GM04503 (cell line): ENCODE measurements around the gene MYL4.
"Not testable (repeated sequence)": the region's sequence is repeated elsewhere in the genome, so short reads cannot be mapped to it uniquely, and the experiment has no call there.

Experiments used
- DNase-seq: peaks from one replicate; pipeline ENCODE4 v3.0.0-alpha.2; 2012; ENCODE audit warnings: low read depth

Gene MYL4

DNA sequence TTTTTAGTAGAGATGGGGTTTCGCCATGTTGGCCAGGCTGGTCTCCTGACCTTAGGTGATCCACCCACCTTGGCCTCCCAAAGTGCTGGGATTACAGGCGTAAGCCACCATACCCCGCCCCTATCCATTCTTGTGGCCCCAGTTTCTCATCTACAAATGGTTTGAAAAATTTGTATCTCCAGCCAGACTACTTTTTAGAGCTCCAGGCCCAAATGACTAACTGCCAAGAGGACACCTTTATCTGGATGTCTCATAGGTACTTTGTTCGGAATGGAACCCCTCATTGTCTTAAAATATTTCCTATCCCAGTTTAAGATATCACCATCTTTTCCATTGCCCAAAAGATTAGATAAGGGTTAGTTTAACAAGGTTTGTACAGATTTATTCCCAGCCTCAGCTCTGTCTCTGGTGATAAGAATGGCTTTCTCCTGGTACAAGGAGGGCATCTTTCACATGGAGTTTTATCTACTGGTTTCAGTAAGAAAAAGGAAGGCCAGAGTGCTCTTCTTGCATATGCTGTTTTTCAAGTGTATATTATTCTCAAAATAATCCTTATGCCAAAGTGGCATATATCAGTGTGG, 15.1 kb upstream of the MYL4 start:
- DNase-seq, result no peak

DNA sequence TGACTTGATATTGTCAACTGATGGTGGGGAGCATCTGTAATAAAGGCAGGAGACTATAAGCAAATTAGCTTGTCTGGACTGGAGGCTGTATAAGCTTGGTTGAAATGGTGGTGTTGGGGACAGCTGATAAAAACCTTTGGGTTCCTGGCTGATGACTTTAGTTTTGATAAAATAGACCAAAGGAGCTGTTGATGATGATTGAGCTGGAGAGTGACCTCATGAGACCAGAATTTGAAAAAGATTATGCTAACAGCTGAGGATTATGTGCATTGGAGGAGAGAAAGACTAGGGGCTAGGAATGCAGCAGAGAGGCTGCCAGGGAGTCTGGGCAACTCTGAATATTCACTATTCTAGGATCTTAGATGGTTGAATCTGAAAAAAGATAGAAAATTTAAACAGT, 11.3 kb upstream of the MYL4 start:
- no peak for DNase-seq

- DNase-seq, result no peak
Observed at GRCh38 chr17:47199627-47200324, 9.4 kb upstream of the MYL4 start.

- no peak for DNase-seq
Observed at GRCh38 chr17:47200325-47200664, 8.9 kb upstream of the MYL4 start.

GRCh38 chr17:47201166-47201565, 8.0 kb upstream of the MYL4 start:
- no peak for DNase-seq

- DNase-seq, result no peak
Observed at GRCh38 chr17:47203984-47204721, 5.0 kb upstream of the MYL4 start.

- DNase-seq, result no peak
Observed at GRCh38 chr17:47204722-47205418, 4.3 kb upstream of the MYL4 start.

GRCh38 chr17:47205419-47205963, 3.7 kb upstream of the MYL4 start:
- no peak for DNase-seq

GRCh38 chr17:47207143-47208067, 1.7 kb upstream of the MYL4 start:
- DNase-seq, result no peak

GRCh38 chr17:47209499-47209898, 351 bp downstream of the MYL4 start:
- DNase-seq, result no peak

- no peak for DNase-seq
Observed at GRCh38 chr17:47210105-47210504, 957 bp downstream of the MYL4 start.

GRCh38 chr17:47210779-47211178, 1.6 kb downstream of the MYL4 start:
- no peak for DNase-seq

DNA sequence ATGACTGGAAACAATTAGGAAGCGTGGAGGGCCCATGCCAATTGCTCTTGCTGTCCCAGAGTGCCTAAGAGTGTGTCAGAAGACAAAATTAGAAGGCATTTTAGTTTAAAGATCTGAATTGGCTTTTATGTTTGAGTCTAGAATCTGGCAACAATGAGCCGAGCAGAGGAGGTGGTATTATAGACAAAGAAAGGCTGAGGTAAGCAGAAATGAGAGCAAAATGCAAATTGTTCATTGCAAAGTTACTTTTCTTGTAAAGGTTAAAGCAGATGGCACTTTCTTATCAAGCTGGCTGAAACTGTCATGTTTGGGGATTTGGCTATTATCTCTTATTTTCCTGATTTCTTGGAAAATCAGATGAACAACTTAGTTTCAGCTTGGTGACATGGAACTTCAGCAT, 3.3 kb downstream of the MYL4 start:
- DNase-seq, result no peak

DNA sequence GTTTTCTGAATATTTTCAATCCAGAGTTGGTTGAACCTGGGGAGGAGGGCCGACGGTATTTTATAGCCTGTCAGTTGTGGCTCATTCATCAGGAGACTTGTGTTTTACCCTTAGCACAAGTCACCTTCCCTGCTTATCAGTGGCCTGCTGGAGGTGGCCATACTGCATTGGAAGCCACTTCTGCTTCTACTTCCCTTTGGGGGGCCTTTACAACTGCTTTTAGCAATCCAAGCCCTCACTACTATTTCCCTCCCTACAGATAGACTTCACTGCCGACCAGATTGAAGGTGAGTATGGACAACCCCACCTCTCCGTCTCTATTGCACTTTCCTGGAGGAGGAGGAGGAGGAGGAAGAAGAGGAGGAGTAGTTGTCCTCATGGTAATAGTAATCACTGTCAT, 4.4 kb downstream of the MYL4 start:
- no peak for DNase-seq

DNA sequence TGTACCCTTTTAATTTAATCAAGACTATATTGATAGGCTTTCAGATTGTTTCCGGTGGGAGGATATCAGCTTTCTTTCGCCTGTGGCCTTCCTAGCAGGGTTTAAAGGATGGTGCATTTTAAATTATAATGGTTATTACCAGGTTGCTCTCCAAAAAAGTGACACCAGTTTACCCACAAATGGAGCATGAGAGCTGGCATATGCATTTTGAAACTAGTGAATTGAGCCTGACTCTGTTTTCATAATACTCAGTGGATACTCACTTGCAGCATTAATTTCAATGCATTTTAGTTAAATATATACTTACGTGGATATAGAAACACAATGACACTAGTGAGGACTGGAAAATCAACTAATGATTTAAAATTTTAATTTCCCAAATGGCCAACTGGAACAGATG, 5.8 kb downstream of the MYL4 start:
- no peak for DNase-seq

DNA sequence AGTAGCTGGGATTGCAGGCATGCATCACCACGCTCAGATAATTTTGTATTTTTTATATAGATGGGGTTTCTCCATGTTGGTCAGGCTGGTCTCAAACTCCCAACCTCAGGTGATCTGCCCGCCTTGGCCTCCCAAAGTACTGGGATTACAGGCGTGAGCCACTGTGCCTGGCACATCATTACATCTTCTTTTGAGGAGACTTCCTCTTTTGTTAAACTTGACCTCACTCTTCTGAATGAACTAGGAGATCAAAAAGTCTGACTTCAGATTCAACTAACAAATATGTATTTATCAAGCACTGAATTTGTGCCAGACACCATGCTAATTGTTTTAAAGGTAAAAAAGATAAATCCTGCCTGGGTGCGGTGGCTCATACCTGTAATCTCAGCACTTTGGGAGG, 7.7 kb downstream of the MYL4 start:
- not testable (repeated sequence) for DNase-seq

DNA sequence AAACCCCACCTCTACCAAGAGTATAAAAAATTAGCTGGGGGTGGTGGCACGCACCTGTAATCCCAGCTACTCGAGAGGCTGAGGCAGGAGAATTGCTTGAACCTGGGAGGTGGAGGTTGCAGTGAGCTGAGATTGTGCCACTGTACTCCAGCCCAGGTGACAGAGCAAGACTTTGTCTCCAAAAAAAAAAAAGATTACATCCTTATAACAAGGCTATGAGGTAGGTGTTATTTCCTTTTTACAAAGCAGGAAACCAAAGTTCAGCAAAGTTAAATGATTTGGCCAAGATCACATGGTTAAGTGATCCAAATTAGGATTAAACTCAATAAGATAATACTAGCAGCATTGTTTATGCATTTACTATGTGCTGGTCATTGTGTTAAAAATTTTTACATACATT, 8.1 kb downstream of the MYL4 start:
- not testable (repeated sequence) for DNase-seq

DNA sequence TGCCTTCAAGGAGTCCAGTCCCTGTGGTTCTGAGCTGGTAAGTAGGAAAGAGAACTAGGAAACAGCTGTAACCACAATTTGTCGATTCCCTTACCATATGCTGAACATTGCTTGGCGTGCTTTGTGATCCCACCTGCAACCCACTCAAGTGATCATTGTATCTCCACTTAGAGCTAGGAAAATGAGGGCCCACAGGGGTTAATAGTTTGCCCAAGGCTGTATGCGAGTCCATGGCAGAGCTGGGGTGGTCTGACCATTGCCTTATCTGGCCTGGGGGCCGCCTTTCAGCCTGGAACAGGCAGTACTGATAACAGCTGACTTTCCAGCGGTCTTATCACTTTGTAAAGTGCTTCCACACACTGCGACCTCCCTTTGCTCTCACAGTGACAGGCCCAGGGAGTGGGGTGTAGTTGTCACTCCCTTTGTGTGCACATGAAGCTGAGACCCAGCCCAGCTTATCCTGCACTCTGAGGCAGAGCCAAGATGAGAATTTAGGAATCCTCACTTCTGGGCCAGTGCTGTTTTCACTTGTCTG, 9.8 kb downstream of the MYL4 start:
- DNase-seq, result no peak

DNA sequence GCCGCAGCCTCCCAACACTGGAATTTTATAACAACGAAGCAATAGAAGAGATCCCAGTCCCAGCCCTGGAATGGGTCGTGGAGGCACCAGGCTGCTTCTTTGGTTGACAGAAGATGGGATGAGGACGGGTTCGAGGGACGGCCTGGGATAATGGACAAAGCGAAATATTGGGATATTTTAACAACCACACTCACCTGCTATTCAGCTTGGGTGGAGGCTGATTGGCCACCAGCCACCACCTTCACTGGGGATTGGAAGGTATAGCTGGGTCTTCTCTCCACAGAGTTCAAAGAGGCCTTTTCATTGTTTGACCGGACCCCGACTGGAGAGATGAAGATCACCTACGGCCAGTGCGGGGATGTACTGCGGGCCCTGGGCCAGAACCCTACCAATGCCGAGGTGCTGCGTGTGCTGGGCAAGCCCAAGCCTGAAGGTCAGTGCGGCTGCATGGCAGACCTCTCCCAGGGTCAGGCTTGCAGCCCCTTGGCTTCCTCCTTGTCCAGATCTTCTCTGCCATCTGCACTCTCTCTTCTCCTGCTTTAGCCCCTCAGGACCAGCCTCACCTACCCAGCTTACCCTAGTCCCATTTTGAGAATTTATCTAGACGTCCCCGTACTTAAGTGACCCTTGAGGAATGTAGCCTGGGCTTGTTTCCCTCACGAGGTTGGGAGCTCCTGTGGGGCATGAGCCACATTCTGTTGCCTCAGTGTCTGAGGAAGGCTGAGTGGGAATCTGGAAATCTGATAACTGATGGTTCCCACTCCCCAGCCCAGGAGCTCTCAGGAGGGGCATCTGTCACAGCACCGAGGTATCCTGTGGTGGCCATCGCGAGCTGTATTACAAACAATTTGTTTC, 10.7 kb downstream of the MYL4 start:
- DNase-seq, result no peak

- no peak for DNase-seq
Observed at GRCh38 chr17:47220531-47220999, 11.4 kb downstream of the MYL4 start.
